ENCODE results near the gene SPTAN1. TPM values are rescaled to one million over a fixed set of nuclear protein-coding genes. Genes with fewer than 3 reads are reported as not detected.

The SPTAN1 gene
- total RNA-seq, 2 donors from 2014 or later: 242 to 278 TPM

GRCh38 chr9:128617943-128618342, 65.6 kb downstream of the SPTAN1 start:
- no peak overlapping the region for H3K27ac Mint-ChIP-seq
- DNase-seq (ENCODE audit: low spot score in 2 of 2) (no peak), ATAC-seq (peak in 1 of 2 donors; percentile 24)
- peaks cover 8 to 23% of the 10 kb centered on the region in 2 donors for H3K36me3 Mint-ChIP-seq
- H3K9me3 Mint-ChIP-seq: no peaks in the 10 kb centered on the region

DNA sequence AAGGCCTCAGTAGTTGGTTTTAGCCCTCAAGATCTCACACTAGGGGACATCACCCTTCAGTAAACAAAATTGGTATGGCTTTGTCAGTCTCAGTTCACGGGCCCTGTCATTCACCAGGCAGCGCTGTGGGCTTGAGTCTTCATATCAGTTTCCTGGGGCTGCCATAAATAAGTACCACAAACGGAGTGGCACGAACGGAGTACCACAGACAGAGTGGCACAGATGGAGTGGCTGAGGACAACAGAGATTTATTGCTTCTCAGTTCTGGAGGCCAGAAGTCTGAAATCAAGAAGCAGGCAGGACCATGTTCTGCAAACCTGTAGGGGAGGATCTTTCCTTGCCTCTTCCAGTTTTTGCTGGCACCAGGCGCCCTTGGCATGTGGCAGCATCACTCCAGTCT, 66.7 kb downstream of the SPTAN1 start:
- ATAC-seq (no peak), DNase-seq (ENCODE audit: low spot score in 2 of 2) (no peak)
- peak overlapping the region in 1 of 2 donors; percentile 62 for H3K27ac Mint-ChIP-seq
- H3K36me3 Mint-ChIP-seq: peaks cover 8 to 23% of the 10 kb centered on the region in 2 donors
- no peaks in the 10 kb centered on the region for H3K9me3 Mint-ChIP-seq

DNA sequence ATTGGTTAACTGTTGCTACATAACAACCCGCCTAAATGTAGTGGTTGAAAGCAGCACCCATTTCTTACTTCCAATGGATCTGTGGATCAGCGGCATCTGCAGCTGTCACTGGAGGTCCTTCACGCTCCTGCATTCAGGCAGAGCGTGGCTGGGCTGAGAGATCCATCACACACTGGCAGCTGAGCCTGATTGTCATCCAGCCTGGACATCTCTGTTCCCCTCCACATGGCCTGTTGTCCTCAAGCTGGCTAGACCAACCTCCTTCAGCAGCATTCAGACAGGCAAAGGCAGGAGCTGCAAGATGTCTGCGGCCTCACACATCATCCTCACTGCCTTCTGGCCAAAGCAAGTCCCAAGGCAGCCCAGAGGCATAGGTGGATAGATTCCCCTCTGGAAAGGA, 67.4 kb downstream of the SPTAN1 start:
- Mint-ChIP-seq H3K9me3 (no peaks in the 10 kb centered on the region), H3K27ac (peak overlapping the region in 1 of 2 donors; percentile 62), H3K36me3 (peaks cover 8 to 23% of the 10 kb centered on the region in 2 donors)
- DNase-seq (ENCODE audit: low spot score in 2 of 2) (no peak), ATAC-seq (no peak)

GRCh38 chr9:128621730-128622455, 69.5 kb downstream of the SPTAN1 start:
- peak in 1 of 2 donors; percentile 24 for ATAC-seq
- no peak overlapping the region for H3K27ac Mint-ChIP-seq
- H3K36me3 Mint-ChIP-seq: peaks cover 8 to 24% of the 10 kb centered on the region in 2 donors
- no peak for DNase-seq (ENCODE audit: low spot score in 2 of 2)
- H3K9me3 Mint-ChIP-seq: no peaks in the 10 kb centered on the region

DNA sequence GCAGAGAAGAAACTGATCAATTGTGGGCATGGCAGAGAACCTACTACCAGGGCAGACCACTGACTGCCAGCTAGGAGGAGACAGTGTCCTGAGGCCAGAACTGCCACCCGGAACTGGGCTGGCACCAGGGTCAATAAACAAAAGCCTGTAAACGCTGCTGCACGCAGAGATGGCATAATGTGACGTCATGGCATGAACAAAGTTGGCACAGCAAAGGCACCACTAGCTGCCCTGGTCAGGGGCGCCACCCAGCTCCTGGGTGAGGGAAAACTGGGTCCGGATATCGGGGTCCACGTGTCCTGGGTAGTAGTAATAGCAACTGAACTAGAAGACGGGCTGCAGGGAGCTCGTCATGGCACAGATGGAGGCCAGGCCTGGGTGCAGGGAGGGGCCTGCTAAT, 72.2 kb downstream of the SPTAN1 start:
- Mint-ChIP-seq H3K36me3 (peaks cover 0 to 14% of the 10 kb centered on the region in 2 donors), H3K9me3 (no peaks in the 10 kb centered on the region), H3K27ac (peak overlapping the region in 1 of 2 donors; percentile 53)
- ATAC-seq (no peak), DNase-seq (ENCODE audit: low spot score in 2 of 2) (no peak)

GRCh38 chr9:128625391-128626146, 73.2 kb downstream of the SPTAN1 start:
- H3K9me3 Mint-ChIP-seq: no peaks in the 10 kb centered on the region
- H3K27ac Mint-ChIP-seq: peak overlapping the region in 1 of 2 donors; percentile 53
- no peak for ATAC-seq
- DNase-seq (ENCODE audit: low spot score in 2 of 2): no peak
- peaks cover 0 to 9% of the 10 kb centered on the region in 2 donors for H3K36me3 Mint-ChIP-seq

- ATAC-seq (no peak), DNase-seq (ENCODE audit: low spot score in 2 of 2) (no peak)
- H3K27ac Mint-ChIP-seq: peak overlapping the region in 1 of 2 donors; percentile 93
- peaks cover 0 to 5% of the 10 kb centered on the region in 2 donors for H3K36me3 Mint-ChIP-seq
- H3K9me3 Mint-ChIP-seq: no peaks in the 10 kb centered on the region
Observed at GRCh38 chr9:128626181-128626580, 73.8 kb downstream of the SPTAN1 start.

- DNase-seq (ENCODE audit: low spot score in 2 of 2): no peak
- Mint-ChIP-seq H3K36me3 (peaks cover 5% of the 10 kb centered on the region in 2 donors), H3K27ac (no peak overlapping the region), H3K9me3 (no peaks in the 10 kb centered on the region)
- no peak for ATAC-seq
Observed at GRCh38 chr9:128627127-128627715, 74.8 kb downstream of the SPTAN1 start.

- no peaks in the 10 kb centered on the region for H3K9me3 Mint-ChIP-seq
- no peak for ATAC-seq
- H3K27ac Mint-ChIP-seq: no peak overlapping the region
- peaks cover 5% of the 10 kb centered on the region in 2 donors for H3K36me3 Mint-ChIP-seq
- DNase-seq (ENCODE audit: low spot score in 2 of 2): no peak
Observed at GRCh38 chr9:128627906-128628305, 75.5 kb downstream of the SPTAN1 start.

DNA sequence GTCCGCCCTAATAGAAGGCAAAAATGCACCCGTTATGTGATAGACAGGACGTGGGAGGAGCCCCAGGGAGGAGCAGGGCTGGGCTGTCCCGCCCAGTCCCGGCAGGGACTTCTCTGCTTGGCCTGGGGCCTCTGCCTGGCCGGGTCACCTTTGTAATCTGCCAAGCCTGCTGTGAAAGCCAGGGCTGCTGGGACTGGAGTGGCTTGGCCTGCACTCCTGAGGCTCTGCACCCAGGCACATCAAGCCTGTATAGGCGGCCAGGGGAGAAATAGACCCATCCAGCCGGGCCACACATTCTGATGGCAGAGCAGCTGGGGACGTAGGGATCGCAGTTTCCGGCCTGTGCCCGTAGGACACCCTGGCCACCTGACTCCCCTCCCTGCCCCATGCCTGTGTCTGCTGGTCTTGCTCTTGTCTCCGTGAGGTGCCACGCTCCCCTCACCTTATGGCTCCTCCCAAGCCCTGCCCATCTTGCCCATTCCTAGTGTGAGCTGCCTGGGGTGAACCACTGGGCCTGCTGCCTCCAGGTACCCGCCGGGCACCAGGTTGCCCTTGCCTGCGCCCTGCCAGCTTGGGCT, 76.2 kb downstream of the SPTAN1 start:
- Mint-ChIP-seq H3K27ac (peak overlapping the region in 1 of 2 donors; percentile 10), H3K36me3 (peaks cover 5% of the 10 kb centered on the region in 2 donors)
- peak; percentile 9 to 13 for ATAC-seq

GRCh38 chr9:128629136-128629535, 76.7 kb downstream of the SPTAN1 start:
- ATAC-seq (no peak), DNase-seq (ENCODE audit: low spot score in 2 of 2) (no peak)
- Mint-ChIP-seq H3K36me3 (peaks cover 5% of the 10 kb centered on the region in 2 donors), H3K9me3 (no peaks in the 10 kb centered on the region), H3K27ac (peak overlapping the region; percentile 10 to 86)

More for the DNA sequence above, 76.2 kb downstream of the SPTAN1 start:
- no peak for DNase-seq (ENCODE audit: low spot score in 2 of 2)
- no peaks in the 10 kb centered on the region for H3K9me3 Mint-ChIP-seq

GRCh38 chr9:128629852-128630545, 77.6 kb downstream of the SPTAN1 start:
- ATAC-seq: no peak
- Mint-ChIP-seq H3K9me3 (no peaks in the 10 kb centered on the region), H3K36me3 (peaks cover 5% of the 10 kb centered on the region in 2 donors), H3K27ac (peak overlapping the region in 1 of 2 donors; percentile 86)
- no peak for DNase-seq (ENCODE audit: low spot score in 2 of 2)

- ATAC-seq: no peak
- H3K27ac Mint-ChIP-seq: peak overlapping the region in 1 of 2 donors; percentile 65
- DNase-seq (ENCODE audit: low spot score in 2 of 2): no peak
- H3K36me3 Mint-ChIP-seq: peaks cover under 1 to 5% of the 10 kb centered on the region in 2 donors
- no peaks in the 10 kb centered on the region for H3K9me3 Mint-ChIP-seq
Observed at GRCh38 chr9:128631636-128632035, 79.2 kb downstream of the SPTAN1 start.

DNA sequence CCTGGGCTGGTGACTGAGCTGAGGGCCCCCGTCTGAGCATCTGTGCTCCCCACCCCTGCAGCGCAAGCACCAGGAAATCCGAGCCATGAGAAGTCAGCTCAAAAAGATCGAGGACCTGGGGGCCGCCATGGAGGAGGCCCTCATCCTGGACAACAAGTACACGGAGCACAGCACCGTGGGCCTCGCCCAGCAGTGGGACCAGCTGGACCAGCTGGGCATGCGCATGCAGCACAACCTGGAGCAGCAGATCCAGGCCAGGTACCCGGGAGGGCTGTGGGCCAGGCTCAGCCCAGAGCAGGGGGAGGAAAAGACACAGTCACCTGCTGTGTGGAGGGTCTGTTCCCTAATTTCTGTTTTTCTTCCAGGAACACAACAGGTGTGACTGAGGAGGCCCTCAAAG, 79.7 kb downstream of the SPTAN1 start:
- peaks cover 0 to 5% of the 10 kb centered on the region in 2 donors for H3K36me3 Mint-ChIP-seq
- no peaks in the 10 kb centered on the region for H3K9me3 Mint-ChIP-seq
- ATAC-seq: no peak
- no peak for DNase-seq (ENCODE audit: low spot score in 2 of 2)
- peak overlapping the region in 1 of 2 donors; percentile 65 for H3K27ac Mint-ChIP-seq

DNA sequence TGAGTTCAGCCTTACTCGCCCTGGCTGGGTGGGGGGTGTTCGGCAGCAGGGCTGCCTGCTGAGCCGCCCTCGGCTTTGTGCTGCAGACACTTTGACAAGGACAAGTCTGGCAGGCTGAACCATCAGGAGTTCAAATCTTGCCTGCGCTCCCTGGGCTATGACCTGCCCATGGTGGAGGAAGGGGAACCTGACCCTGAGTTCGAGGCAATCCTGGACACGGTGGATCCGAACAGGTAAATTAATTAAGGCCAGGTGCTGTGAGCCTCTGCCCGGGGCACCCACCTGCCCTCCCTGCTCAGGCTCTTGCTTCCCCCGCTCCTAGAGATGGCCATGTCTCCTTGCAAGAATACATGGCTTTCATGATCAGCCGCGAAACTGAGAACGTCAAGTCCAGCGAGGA, 80.1 kb downstream of the SPTAN1 start:
- ATAC-seq (no peak), DNase-seq (ENCODE audit: low spot score in 2 of 2) (no peak)
- Mint-ChIP-seq H3K9me3 (no peaks in the 10 kb centered on the region), H3K27ac (no peak overlapping the region), H3K36me3 (peaks cover 0 to 5% of the 10 kb centered on the region in 2 donors)

- no peak for ATAC-seq
- Mint-ChIP-seq H3K36me3 (peaks cover 0 to 5% of the 10 kb centered on the region in 2 donors), H3K9me3 (no peaks in the 10 kb centered on the region), H3K27ac (peak overlapping the region; percentile 7 to 45)
- no peak for DNase-seq (ENCODE audit: low spot score in 2 of 2)
Observed at GRCh38 chr9:128633057-128633456, 80.7 kb downstream of the SPTAN1 start.

All from activated naive CD4-positive, alpha-beta T cell treated with anti-CD3 and anti-CD28 coated beads, Interleukin-2, amount 50 U/mL, for 72 hours (primary cell).